IPS-NIHi7 (cell line): Measurements from ENCODE around the gene SHC2.
A peak's percentile ranks its signal among the peaks of the same experiment; 100 is the strongest.
"Not testable (repeated sequence)": the region's sequence is repeated elsewhere in the genome, so short reads cannot be mapped to it uniquely, and the experiment has no call there.

Source experiments
- DNase-seq: peaks from one replicate; pipeline ENCODE4 v3.0.0; 2012; ENCODE audit warnings: mixed read lengths; ENCODE audit errors: extremely low spot score

SHC2 gene

GRCh38 chr19:390386-391206 lies 70.2 kb downstream of the SHC2 start:
- no peak for DNase-seq

GRCh38 chr19:389935-390289 lies 70.9 kb downstream of the SHC2 start:
- DNase-seq = no peak

GRCh38 chr19:389255-389934 lies 71.4 kb downstream of the SHC2 start:
- DNase-seq = no peak

- no peak for DNase-seq
Observed at GRCh38 chr19:388691-389090, 72.1 kb downstream of the SHC2 start.

GRCh38 chr19:387777-388176 lies 73.1 kb downstream of the SHC2 start:
- DNase-seq = no peak

- DNase-seq = not testable (repeated sequence)
Observed at GRCh38 chr19:386632-387301, 74.1 kb downstream of the SHC2 start.

- DNase-seq = not testable (repeated sequence)
Observed at GRCh38 chr19:386189-386588, 74.6 kb downstream of the SHC2 start.

- no peak for DNase-seq
Observed at GRCh38 chr19:384799-385169, 76.0 kb downstream of the SHC2 start.

GRCh38 chr19:383922-384798 lies 76.7 kb downstream of the SHC2 start:
- DNase-seq = peak; percentile 88

GRCh38 chr19:383040-383439 lies 77.8 kb downstream of the SHC2 start:
- DNase-seq = no peak

GRCh38 chr19:382578-382977 lies 78.3 kb downstream of the SHC2 start:
- not testable (repeated sequence) for DNase-seq

- DNase-seq = not testable (repeated sequence)
Observed at GRCh38 chr19:381901-382300, 78.9 kb downstream of the SHC2 start.

- DNase-seq = not testable (repeated sequence)
Observed at GRCh38 chr19:380618-381219, 80.1 kb downstream of the SHC2 start.

GRCh38 chr19:379796-380195 lies 81.0 kb downstream of the SHC2 start:
- DNase-seq = no peak

GRCh38 chr19:378706-379105 lies 82.1 kb downstream of the SHC2 start:
- no peak for DNase-seq

- DNase-seq = peak; percentile 22
Observed at GRCh38 chr19:377801-378581, 82.8 kb downstream of the SHC2 start.

- no peak for DNase-seq
Observed at GRCh38 chr19:376111-376470, 84.7 kb downstream of the SHC2 start.

- DNase-seq = peak; percentile 21
Observed at GRCh38 chr19:375395-376110, 85.3 kb downstream of the SHC2 start.

- DNase-seq = peak; percentile 19
Observed at GRCh38 chr19:374886-375235, 86.0 kb downstream of the SHC2 start.
